ENCODE measurements around the gene CACNG3.

The CACNG3 gene

DNA sequence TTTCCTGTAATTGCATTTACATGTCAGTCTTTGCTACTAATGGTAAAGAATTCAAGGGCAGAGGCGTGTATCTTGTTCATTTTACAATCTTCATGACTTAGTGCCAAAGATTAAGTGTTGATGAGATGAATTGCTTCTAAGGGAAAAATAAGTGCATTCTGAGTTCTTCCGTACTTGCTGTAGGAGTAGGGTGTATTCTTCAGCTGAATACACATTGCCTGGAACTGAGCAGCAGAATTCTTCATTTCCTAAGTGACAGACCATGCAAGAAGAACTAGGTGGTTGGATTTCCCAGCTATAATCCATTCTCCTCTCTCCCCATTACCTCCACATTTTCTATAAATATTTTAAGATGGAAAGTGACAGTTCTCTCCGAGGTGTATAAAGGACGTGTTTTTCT, 104.8 kb downstream of the CACNG3 start:
- Histone ChIP-seq H4K20me1 (ENCODE audit: insufficient read depth, low read length) (no peaks in the 10 kb centered on the region), H3K27me3 (ENCODE audit: low read depth, low read length) (no peaks in the 10 kb centered on the region), H3K4me2 (ENCODE audit: low read length) (no peak overlapping the region), H3K9ac (ENCODE audit: low read length) (no peak overlapping the region), H3K4me1 (ENCODE audit: low read length) (no peaks in the 10 kb centered on the region), H2AFZ (ENCODE audit: low read depth, low read length) (no peak overlapping the region), H3K4me3 (ENCODE audit: low read length) (no peak overlapping the region), H3K36me3 (replicated peaks; ENCODE audit: low read depth, low read length) (no peaks in the 10 kb centered on the region), H3K27ac (ENCODE audit: low read length) (no peak overlapping the region), H3K9me3 (ENCODE audit: insufficient read depth, low read length) (no peaks in the 10 kb centered on the region), H3K79me2 (ENCODE audit: low read length) (no peaks in the 10 kb centered on the region)
- TF ChIP-seq EZH2phosphoT487 (IDR thresholded peaks at IDR 0.05; ENCODE audit: low read depth) = no peak
- TF ChIP-seq, protein P1, sequence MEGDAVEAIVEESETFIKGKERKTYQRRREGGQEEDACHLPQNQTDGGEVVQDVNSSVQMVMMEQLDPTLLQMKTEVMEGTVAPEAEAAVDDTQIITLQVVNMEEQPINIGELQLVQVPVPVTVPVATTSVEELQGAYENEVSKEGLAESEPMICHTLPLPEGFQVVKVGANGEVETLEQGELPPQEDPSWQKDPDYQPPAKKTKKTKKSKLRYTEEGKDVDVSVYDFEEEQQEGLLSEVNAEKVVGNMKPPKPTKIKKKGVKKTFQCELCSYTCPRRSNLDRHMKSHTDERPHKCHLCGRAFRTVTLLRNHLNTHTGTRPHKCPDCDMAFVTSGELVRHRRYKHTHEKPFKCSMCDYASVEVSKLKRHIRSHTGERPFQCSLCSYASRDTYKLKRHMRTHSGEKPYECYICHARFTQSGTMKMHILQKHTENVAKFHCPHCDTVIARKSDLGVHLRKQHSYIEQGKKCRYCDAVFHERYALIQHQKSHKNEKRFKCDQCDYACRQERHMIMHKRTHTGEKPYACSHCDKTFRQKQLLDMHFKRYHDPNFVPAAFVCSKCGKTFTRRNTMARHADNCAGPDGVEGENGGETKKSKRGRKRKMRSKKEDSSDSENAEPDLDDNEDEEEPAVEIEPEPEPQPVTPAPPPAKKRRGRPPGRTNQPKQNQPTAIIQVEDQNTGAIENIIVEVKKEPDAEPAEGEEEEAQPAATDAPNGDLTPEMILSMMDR (IDR thresholded peaks at IDR 0.05; ENCODE audit: low read depth, low read length) = no peak

DNA sequence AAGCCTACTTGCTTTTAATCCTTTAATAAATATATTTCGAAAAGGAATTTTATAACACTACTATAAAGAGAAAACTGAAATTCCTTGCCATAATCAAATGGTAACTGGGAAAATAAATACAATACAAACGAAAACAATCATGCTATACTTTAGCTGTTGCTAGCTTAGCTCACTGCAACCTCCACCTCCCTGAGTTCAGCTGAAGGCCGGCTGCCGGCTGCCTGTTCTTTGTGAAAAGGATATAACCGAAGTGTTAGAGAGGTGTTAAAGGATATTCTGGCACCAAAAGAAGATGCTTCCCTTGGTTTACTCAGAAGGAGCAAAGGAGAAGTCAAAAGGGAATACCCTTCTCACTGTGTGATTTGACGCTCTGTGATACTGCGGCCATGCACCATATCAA, 108.5 kb downstream of the CACNG3 start:
- H3K36me3 ChIP-seq (replicated peaks; ENCODE audit: low read depth, low read length) = no peaks in the 10 kb centered on the region
- H3K4me1 ChIP-seq (ENCODE audit: low read length) = no peaks in the 10 kb centered on the region

DNA sequence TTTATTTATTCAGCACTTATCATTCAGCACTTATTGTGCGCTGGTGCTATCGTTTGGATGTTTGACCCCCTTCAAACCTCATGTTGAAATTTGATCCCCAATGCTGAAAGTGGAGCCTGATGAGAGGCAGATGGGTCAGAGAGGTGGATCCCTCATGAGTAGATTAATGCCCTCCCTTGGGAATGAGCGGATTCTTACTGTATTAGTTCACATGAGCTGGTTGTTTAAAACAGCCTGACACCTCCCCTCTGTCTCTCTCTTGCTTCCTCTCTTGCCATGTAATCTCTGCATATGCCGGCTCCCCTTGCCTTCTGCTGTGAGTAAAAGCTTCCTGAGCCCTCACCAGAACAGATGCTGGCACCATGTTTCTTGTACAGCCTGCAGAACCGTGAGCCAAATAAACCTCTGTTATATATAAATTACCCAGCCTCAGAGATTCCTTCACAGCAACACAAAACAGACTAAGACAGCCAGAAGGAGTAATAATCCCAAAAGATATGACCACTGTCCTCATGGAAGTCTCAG, 111.1 kb downstream of the CACNG3 start:
- H3K4me3 ChIP-seq (ENCODE audit: low read length) = no peak overlapping the region
- H3K79me2 ChIP-seq (ENCODE audit: low read length) = no peaks in the 10 kb centered on the region
- H3K4me2 ChIP-seq (ENCODE audit: low read length) = no peak overlapping the region
- no peak overlapping the region for H2AFZ ChIP-seq (ENCODE audit: low read depth, low read length)
- H3K9me3 ChIP-seq (ENCODE audit: insufficient read depth, low read length) = no peaks in the 10 kb centered on the region
- H3K36me3 ChIP-seq (replicated peaks; ENCODE audit: low read depth, low read length) = no peaks in the 10 kb centered on the region
- no peaks in the 10 kb centered on the region for H4K20me1 ChIP-seq (ENCODE audit: insufficient read depth, low read length)
- no peak overlapping the region for H3K9ac ChIP-seq (ENCODE audit: low read length)
- TF ChIP-seq EZH2phosphoT487 (IDR thresholded peaks at IDR 0.05; ENCODE audit: low read depth) = no peak
- TF ChIP-seq, protein P1 (IDR thresholded peaks at IDR 0.05; ENCODE audit: low read depth, low read length) = no peak
- no peak overlapping the region for H3K27ac ChIP-seq (ENCODE audit: low read length)
- H3K27me3 ChIP-seq (ENCODE audit: low read depth, low read length) = no peaks in the 10 kb centered on the region
- H3K4me1 ChIP-seq (ENCODE audit: low read length) = no peaks in the 10 kb centered on the region

More for the DNA sequence above, 108.5 kb downstream of the CACNG3 start:
- no peak overlapping the region for H3K4me2 ChIP-seq (ENCODE audit: low read length)
- no peak overlapping the region for H3K27ac ChIP-seq (ENCODE audit: low read length)
- no peaks in the 10 kb centered on the region for H4K20me1 ChIP-seq (ENCODE audit: insufficient read depth, low read length)
- no peak overlapping the region for H3K9ac ChIP-seq (ENCODE audit: low read length)
- H3K4me3 ChIP-seq (ENCODE audit: low read length) = no peak overlapping the region
- no peaks in the 10 kb centered on the region for H3K79me2 ChIP-seq (ENCODE audit: low read length)
- no peaks in the 10 kb centered on the region for H3K9me3 ChIP-seq (ENCODE audit: insufficient read depth, low read length)
- H2AFZ ChIP-seq (ENCODE audit: low read depth, low read length) = no peak overlapping the region
- H3K27me3 ChIP-seq (ENCODE audit: low read depth, low read length) = no peaks in the 10 kb centered on the region
- TF ChIP-seq, protein P1 (IDR thresholded peaks at IDR 0.05; ENCODE audit: low read depth, low read length) = no peak
- no peak for TF ChIP-seq EZH2phosphoT487 (IDR thresholded peaks at IDR 0.05; ENCODE audit: low read depth)

DNA sequence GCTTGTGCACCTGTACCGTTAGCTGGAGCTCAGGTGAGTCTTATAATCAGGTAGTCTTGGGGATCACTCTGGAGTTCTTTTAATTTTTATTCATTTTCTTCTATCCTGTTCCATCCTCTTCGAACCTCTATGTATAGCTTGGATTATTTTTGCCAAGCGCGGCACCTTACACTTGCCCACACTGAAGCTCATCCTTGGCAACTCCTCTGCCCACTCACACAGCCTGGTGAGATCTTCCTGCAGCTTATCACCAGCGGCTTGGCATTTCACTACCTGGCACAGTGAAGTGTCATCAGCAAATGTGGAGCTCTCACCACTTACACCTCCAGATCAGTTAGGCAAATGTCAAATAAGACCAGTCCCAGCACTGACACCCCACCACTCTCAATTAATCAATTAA, 116.7 kb downstream of the CACNG3 start:
- Histone ChIP-seq H3K4me3 (ENCODE audit: low read length) (no peak overlapping the region), H3K9ac (ENCODE audit: low read length) (no peak overlapping the region), H4K20me1 (ENCODE audit: insufficient read depth, low read length) (no peaks in the 10 kb centered on the region), H3K36me3 (replicated peaks; ENCODE audit: low read depth, low read length) (no peaks in the 10 kb centered on the region), H3K27me3 (ENCODE audit: low read depth, low read length) (no peaks in the 10 kb centered on the region), H3K9me3 (ENCODE audit: insufficient read depth, low read length) (no peaks in the 10 kb centered on the region), H3K79me2 (ENCODE audit: low read length) (no peaks in the 10 kb centered on the region), H2AFZ (ENCODE audit: low read depth, low read length) (no peak overlapping the region), H3K4me2 (ENCODE audit: low read length) (no peak overlapping the region), H3K27ac (ENCODE audit: low read length) (no peak overlapping the region), H3K4me1 (ENCODE audit: low read length) (no peaks in the 10 kb centered on the region)
- TF ChIP-seq, protein P1 (IDR thresholded peaks at IDR 0.05; ENCODE audit: low read depth, low read length) = no peak
- no peak for TF ChIP-seq EZH2phosphoT487 (IDR thresholded peaks at IDR 0.05; ENCODE audit: low read depth)

Measured in OCI-LY3 (cell line).